Lower leg skin (tissue), 4 donors: ENCODE results near the gene OSTF1. TPM values are rescaled to one million over a fixed set of nuclear protein-coding genes. Genes with fewer than 3 reads are reported as not detected.

ENCODE experiments used
- DNase-seq, 2 donors: peaks; one replicate each; pipeline ENCODE4 v3.0.0-alpha.2; 2019; ENCODE audit warnings: low spot score in 2 of 2
- H3K4me3 ChIP-seq: fragments of 200-600 bp; sonication (generic); 2 replicates; pipeline ENCODE4 v1.5.1; 2017; ENCODE audit warnings: mild to moderate bottlenecking, low read depth; ENCODE audit not compliant: poor library complexity, severe bottlenecking
- POLR2A ChIP-seq, 2 donors: fragments of 450-650 bp; IDR thresholded peaks; one replicate each; pipeline ENCODE4 v1.6.1; 2016 to 2017; ENCODE audit warnings: antibody characterized with exemption in 2 of 2, mild to moderate bottlenecking in 1 of 2, moderate library complexity in 1 of 2
- WGBS, 2 donors: methylation state at CpG; one replicate each; pipeline ENCODE4 v1.1.5; 2018; 5-methylcytosine and 5-hydroxymethylcytosine counted together
- intact Hi-C: fragments of 100-400 bp; cut with DNase I; formaldehyde crosslinking; loops from one replicate; pipeline ENCODE4 v1.15.0; 2023; ENCODE audit warnings: low total_unique reads
- total RNA-seq, 4 donors: library from RNA; depleted of rRNA; stranded (reverse); fragments of >200 nt; gene quantifications; one replicate each; pipeline ENCODE4 v1.1.0, GENCODE V29; 2016
- TF ChIP-seq, protein P1 (sequence below), 3 donors: fragments of 450-650 bp; IDR thresholded peaks; one replicate each; pipeline ENCODE4 v1.5.1; 2016; ENCODE audit warnings: antibody characterized with exemption in 3 of 3, mild to moderate bottlenecking in 3 of 3, moderate library complexity in 2 of 3

The OSTF1 gene
- total RNA-seq, 4 donors from 2014 or later = 53.5 to 64.3 (median 53.8) TPM

DNA sequence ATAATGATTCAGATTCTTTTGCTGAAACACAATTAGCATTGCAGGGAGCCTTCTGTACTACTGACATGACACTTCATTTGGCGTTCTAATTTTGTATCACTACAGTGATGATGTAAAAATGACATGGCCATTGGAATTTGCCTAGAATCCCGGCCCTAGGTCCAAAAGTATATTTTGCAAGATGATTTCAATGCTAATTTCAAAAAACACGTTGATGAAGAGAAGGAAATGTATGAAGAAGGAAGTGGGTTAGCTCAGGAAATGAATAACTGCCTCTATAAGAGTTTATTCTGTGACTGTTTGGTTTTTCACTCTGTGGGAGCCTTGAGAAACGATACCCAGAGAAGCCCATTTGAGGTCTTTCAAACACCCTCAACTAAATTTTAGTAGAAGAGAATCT lies 59.3 kb downstream of the OSTF1 start:
- intact Hi-C loops = no loop called here
- 65 to 69% methylated on average over 4 of the region's 4 CpGs for WGBS, 2 donors
- H3K4me3 ChIP-seq = no peak overlapping the region
- no peak for DNase-seq
- TF ChIP-seq POLR2A (IDR thresholded peaks at IDR 0.05) = no peak
- TF ChIP-seq, protein P1, sequence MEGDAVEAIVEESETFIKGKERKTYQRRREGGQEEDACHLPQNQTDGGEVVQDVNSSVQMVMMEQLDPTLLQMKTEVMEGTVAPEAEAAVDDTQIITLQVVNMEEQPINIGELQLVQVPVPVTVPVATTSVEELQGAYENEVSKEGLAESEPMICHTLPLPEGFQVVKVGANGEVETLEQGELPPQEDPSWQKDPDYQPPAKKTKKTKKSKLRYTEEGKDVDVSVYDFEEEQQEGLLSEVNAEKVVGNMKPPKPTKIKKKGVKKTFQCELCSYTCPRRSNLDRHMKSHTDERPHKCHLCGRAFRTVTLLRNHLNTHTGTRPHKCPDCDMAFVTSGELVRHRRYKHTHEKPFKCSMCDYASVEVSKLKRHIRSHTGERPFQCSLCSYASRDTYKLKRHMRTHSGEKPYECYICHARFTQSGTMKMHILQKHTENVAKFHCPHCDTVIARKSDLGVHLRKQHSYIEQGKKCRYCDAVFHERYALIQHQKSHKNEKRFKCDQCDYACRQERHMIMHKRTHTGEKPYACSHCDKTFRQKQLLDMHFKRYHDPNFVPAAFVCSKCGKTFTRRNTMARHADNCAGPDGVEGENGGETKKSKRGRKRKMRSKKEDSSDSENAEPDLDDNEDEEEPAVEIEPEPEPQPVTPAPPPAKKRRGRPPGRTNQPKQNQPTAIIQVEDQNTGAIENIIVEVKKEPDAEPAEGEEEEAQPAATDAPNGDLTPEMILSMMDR (IDR thresholded peaks at IDR 0.05) = no peak

DNA sequence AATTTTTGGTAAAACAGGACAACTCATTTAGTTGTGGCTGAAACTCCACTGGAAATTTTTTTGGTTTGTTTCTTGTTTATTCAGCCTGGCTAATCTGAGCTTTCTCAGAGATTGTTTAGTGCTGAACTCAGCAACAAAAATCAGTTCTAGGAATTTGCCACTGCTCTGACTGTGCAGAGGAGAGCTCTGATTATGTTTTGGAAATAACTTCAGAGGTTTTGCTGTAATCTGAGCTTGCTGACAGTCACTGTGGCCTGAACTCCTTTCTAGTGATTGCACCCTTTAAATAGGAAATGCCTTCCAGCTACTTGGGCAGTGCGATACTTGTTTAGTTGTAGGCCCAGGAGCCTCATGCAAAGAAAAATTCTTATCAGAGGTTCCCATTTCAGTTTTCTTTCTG lies 60.2 kb downstream of the OSTF1 start:
- no peak overlapping the region for H3K4me3 ChIP-seq
- no peak for DNase-seq
- intact Hi-C loops = no loop called here
- 54 to 57% methylated on average over 1 of the region's 1 CpG for WGBS, 2 donors
- no peak for TF ChIP-seq POLR2A (IDR thresholded peaks at IDR 0.05)
- TF ChIP-seq, protein P1 (IDR thresholded peaks at IDR 0.05) = no peak

DNA sequence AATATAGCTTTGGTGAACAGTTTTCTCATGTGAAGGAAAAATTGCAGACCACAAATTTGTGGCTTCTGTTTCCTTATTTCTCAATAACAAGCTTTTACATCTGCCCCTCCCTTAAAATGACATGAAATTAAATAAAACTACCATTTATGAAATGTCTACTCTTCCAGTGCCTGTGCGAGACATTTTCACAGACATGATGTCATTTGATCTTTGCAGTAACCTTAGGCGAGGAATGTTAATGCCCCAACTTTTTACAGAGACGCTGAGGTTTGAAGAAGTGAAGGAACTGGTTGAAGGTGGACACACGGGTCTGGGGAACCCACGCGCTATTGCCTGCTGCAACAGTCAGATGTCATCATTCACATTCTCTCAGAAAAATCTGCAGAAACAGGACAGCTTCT lies 61.5 kb downstream of the OSTF1 start:
- intact Hi-C loops = no loop called here
- 72 to 79% methylated on average over 6 of the region's 6 CpGs for WGBS, 2 donors

DNA sequence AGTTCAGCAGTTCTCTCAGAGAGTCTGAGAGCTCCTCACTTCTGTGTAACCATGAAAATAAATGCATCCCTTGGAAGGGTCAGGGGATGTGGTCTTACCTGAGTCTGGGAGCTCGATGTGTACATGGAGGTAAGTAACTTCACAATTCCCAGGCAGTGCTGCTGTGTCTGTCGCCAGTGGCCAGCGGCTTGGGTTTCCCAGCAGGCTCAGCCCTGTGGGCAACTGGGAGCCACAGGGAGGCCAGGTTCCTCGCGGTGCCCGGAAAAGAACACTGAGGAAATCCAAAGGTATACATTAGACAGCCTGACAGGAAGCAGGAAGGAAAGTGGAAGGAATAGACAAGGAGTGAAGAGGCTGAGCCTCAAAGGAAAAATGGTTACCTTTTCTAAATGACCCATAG lies 62.2 kb downstream of the OSTF1 start:
- intact Hi-C loops = no loop called here
- TF ChIP-seq POLR2A (IDR thresholded peaks at IDR 0.05) = no peak
- no peak for DNase-seq
- no peak overlapping the region for H3K4me3 ChIP-seq
- WGBS, 2 donors = 96 to 97% methylated on average over 6 of the region's 6 CpGs

More for the DNA sequence above, 61.5 kb downstream of the OSTF1 start:
- no peak for DNase-seq
- no peak overlapping the region for H3K4me3 ChIP-seq
- TF ChIP-seq, protein P1 (IDR thresholded peaks at IDR 0.05) = no peak
- no peak for TF ChIP-seq POLR2A (IDR thresholded peaks at IDR 0.05)

DNA sequence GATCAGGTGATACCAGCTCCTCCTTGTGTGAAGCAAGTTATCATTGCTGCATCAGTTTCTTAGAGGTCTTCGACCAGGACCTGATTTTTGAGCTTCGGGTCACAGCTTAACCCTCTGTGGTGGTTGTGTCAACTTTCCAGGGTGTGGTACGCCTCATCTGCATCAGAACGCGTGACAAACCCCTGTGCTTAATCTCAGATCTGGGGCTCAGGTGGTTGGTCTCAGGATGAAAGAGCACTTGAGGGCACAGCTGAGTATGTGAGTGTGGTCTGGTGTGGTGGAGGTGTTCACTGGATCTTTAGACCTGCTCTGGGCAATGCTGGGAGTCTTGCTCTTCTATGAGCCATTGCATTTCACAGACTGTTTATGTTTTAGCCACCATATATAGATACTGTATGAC lies 64.1 kb downstream of the OSTF1 start:
- whole genome bisulfite sequencing, 2 donors = 90 to 92% methylated on average over 5 of the region's 5 CpGs
- H3K4me3 ChIP-seq = no peak overlapping the region
- TF ChIP-seq, protein P1 (IDR thresholded peaks at IDR 0.05) = no peak
- TF ChIP-seq POLR2A (IDR thresholded peaks at IDR 0.05) = no peak
- intact Hi-C loops = no loop called here
- no peak for DNase-seq

DNA sequence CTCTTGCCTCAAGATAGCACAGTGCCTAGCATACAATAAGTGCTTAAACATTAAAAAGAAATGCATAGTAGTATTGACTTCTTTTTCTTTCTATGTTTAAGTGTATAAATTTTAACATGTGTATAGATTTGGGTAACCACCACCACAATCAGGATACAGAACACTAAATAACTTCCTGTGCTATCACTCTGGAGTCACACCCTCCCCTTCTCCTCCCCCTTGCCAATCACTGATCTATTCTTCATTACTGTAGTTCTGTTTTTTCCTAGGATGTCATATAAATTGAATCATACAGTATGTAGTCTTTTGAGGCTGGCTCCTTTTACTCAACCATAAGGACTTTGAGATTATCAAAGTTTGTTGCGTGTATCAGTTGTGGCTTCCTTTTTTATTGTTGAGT lies 68.5 kb downstream of the OSTF1 start:
- TF ChIP-seq POLR2A (IDR thresholded peaks at IDR 0.05) = no peak
- TF ChIP-seq, protein P1 (IDR thresholded peaks at IDR 0.05) = no peak
- intact Hi-C loops = no loop called here
- DNase-seq = no peak
- no peak overlapping the region for H3K4me3 ChIP-seq
- WGBS, 2 donors = 94% methylated on average over 1 of the region's 1 CpG
